Endothelial cell (in vitro differentiated cells): Measurements from ENCODE around the gene MTR. TPM values are rescaled to one million over a fixed set of nuclear protein-coding genes. Genes with fewer than 3 reads are reported as not detected.
A peak's percentile ranks its signal among the peaks of the same experiment; 100 is the strongest.

Experiments
- DNase-seq: peaks from one replicate; pipeline ENCODE4 v3.0.0; 2021; ENCODE audit warnings: low spot score
- H3K27ac Mint-ChIP-seq: one replicate; pipeline ENCODE4 v1.8.0; 2021; ENCODE audit warnings: mixed read lengths, inconsistent platforms; ENCODE audit not compliant: unreplicated experiment
- H3K27me3 Mint-ChIP-seq: one replicate; pipeline ENCODE4 v1.8.0; 2021; ENCODE audit warnings: mild to moderate bottlenecking, moderate library complexity, mixed read lengths, inconsistent platforms; ENCODE audit not compliant: unreplicated experiment
- H3K36me3 Mint-ChIP-seq: one replicate; pipeline ENCODE4 v1.8.0; 2021; ENCODE audit warnings: mild to moderate bottlenecking, low read depth, mixed read lengths, inconsistent platforms; ENCODE audit not compliant: unreplicated experiment
- H3K4me1 Mint-ChIP-seq: one replicate; pipeline ENCODE4 v1.8.0; 2021; ENCODE audit warnings: mild to moderate bottlenecking, mixed read lengths, inconsistent platforms; ENCODE audit not compliant: unreplicated experiment
- H3K4me3 Mint-ChIP-seq: one replicate; pipeline ENCODE4 v1.8.0; 2021; ENCODE audit warnings: mild to moderate bottlenecking, mixed read lengths, inconsistent platforms; ENCODE audit not compliant: unreplicated experiment
- H3K9me3 Mint-ChIP-seq: one replicate; pipeline ENCODE4 v1.8.0; 2021; ENCODE audit warnings: mixed read lengths, inconsistent platforms; ENCODE audit not compliant: unreplicated experiment
- CTCF ChIP-seq: fragments of 200-600 bp; sonication (generic); IDR thresholded peaks from one replicate; pipeline ENCODE4 v1.5.0; 2021; ENCODE audit warnings: antibody characterized with exemption; ENCODE audit not compliant: unreplicated experiment
- total RNA-seq: library from RNA; stranded (reverse); fragmentation: NEBNext Ultra II Directional; extraction: Animal tissue kit (Norgen Biotek cat#: 25700); gene quantifications from one replicate; pipeline ENCODE4 v1.2.1, GENCODE V29; 2021; ENCODE audit not compliant: unreplicated experiment

Gene MTR
- total RNA-seq, 1 donor from 2014 or later: 44.5 TPM

DNA sequence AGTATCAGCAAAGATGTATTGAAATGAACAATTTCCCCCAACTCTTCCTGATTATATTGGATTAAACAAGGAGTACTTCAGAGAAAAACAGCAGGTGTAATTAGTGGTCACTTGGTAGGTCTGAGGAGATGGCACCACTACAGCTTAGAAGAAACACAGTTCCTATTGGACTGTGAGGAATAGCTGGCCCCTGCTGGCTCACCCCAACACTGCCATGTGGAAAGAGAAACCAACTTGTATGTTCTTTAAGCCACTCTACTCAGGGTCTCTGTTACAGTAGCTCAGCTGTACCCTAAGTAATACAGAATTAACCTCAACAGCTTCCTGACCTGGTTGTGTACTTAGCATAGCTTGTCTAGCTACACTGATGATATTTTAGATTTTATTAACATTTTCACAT is 26.5 kb upstream of the MTR start:
- H3K27ac Mint-ChIP-seq: no peak overlapping the region
- no peak for DNase-seq
- no peak for TF ChIP-seq CTCF
- peaks cover 13% of the 10 kb centered on the region for H3K4me1 Mint-ChIP-seq
- no peaks in the 10 kb centered on the region for H3K9me3 Mint-ChIP-seq
- H3K27me3 Mint-ChIP-seq: peaks cover 2% of the 10 kb centered on the region
- no peak overlapping the region for H3K4me3 Mint-ChIP-seq
- H3K36me3 Mint-ChIP-seq: no peaks in the 10 kb centered on the region

DNA sequence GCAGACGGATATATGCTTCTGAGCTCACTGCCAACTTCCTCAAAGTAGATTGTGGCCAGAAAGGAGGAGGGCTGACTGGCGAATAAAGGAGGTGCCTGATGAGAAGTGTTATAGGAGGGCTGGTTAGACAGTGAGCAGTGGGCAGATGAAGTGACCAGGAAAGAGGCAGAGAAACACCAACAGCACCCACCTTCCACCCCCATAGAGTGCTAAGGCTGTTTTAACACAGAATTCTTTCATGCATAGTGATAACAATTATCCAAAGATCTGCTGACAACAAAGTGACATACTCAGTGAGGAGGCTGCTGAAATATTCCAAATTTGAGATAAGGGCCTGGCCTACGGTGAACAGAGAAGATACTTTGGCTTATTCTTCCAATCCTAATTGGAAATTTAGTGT is 21.2 kb upstream of the MTR start:
- DNase-seq: no peak
- Mint-ChIP-seq H3K27me3 (no peaks in the 10 kb centered on the region), H3K9me3 (no peaks in the 10 kb centered on the region), H3K36me3 (no peaks in the 10 kb centered on the region), H3K4me3 (no peak overlapping the region), H3K27ac (no peak overlapping the region), H3K4me1 (peaks cover 15% of the 10 kb centered on the region)
- no peak for TF ChIP-seq CTCF

DNA sequence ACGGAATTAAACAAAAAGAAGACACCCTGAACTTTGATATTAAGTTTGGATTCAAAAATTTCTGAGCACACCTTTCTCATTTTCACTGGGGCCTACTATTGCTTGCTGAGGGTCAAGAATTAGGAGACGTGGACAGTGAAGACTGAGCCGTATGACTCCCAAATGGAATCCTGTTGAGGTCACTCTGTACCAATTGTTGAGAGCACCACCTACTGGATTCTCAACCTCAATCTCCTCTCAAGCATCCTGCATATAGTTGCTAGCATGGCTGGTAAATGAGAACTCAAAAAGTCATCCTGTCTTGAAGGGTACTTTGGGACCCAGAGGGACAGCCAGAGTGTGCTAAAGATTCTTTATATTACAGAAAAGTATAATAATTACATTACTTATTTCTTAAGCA is 20.2 kb upstream of the MTR start:
- Mint-ChIP-seq H3K27ac (no peak overlapping the region), H3K4me3 (no peak overlapping the region), H3K9me3 (no peaks in the 10 kb centered on the region), H3K36me3 (no peaks in the 10 kb centered on the region), H3K27me3 (no peaks in the 10 kb centered on the region), H3K4me1 (peaks cover 15% of the 10 kb centered on the region)
- DNase-seq: no peak
- no peak for TF ChIP-seq CTCF

- Mint-ChIP-seq H3K4me3 (peak overlapping the region; percentile 6), H3K36me3 (no peaks in the 10 kb centered on the region), H3K9me3 (no peaks in the 10 kb centered on the region), H3K27ac (no peak overlapping the region), H3K4me1 (no peaks in the 10 kb centered on the region), H3K27me3 (peaks cover 2% of the 10 kb centered on the region)
- no peak for TF ChIP-seq CTCF
- DNase-seq: no peak
Observed at GRCh38 chr1:236779312-236779711, 15.8 kb upstream of the MTR start.

DNA sequence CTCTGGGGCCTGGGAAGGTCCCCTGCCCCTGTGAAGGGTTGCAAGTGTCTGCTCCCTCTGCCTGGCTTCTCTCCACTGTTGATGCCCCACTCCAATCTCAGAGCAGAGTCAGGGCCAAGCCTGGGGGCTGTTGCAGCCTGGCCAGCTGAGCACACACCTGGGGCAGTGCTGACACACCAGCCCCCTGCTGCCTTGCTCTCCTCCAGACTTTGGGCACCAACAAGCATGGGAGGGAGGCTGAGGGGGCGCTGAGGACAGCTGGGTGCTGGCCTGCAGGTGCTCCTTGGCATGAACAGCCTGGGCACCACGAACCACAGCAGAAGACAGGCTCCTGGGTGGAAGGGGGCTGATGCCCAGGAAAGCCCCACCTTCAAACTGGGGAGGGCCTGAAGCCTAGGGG is 9.6 kb upstream of the MTR start:
- no peaks in the 10 kb centered on the region for H3K36me3 Mint-ChIP-seq
- no peak for TF ChIP-seq CTCF
- no peaks in the 10 kb centered on the region for H3K4me1 Mint-ChIP-seq
- no peak for DNase-seq
- no peak overlapping the region for H3K27ac Mint-ChIP-seq
- peaks cover 7% of the 10 kb centered on the region for H3K27me3 Mint-ChIP-seq
- no peaks in the 10 kb centered on the region for H3K9me3 Mint-ChIP-seq
- H3K4me3 Mint-ChIP-seq: no peak overlapping the region
